Stomach (tissue), 4 donors: ENCODE results near the gene CCT6A.

Source experiments
- POLR2AphosphoS5 ChIP-seq, 3 donors: sonication (generic); formaldehyde crosslinking; IDR thresholded peaks; one replicate each; pipeline ENCODE4 v1.6.1; 2016; ENCODE audit warnings: antibody characterized with exemption in 3 of 3
- TF ChIP-seq, protein P1 (sequence below), 7 experiments: fragments of 450-650 bp in 4 of 7; fragments of 200-600 bp in 3 of 7; sonication (generic) in 3 of 7; IDR thresholded peaks; one replicate each; pipeline ENCODE4 v1.5.1; 2016 to 2019; ENCODE audit warnings: antibody characterized with exemption in 7 of 7, control low read depth in 2 of 7, mild to moderate bottlenecking in 1 of 7

GRCh38 chr7:56028942-56029630, 22.5 kb upstream of the CCT6A start:
- TF ChIP-seq, protein P1, sequence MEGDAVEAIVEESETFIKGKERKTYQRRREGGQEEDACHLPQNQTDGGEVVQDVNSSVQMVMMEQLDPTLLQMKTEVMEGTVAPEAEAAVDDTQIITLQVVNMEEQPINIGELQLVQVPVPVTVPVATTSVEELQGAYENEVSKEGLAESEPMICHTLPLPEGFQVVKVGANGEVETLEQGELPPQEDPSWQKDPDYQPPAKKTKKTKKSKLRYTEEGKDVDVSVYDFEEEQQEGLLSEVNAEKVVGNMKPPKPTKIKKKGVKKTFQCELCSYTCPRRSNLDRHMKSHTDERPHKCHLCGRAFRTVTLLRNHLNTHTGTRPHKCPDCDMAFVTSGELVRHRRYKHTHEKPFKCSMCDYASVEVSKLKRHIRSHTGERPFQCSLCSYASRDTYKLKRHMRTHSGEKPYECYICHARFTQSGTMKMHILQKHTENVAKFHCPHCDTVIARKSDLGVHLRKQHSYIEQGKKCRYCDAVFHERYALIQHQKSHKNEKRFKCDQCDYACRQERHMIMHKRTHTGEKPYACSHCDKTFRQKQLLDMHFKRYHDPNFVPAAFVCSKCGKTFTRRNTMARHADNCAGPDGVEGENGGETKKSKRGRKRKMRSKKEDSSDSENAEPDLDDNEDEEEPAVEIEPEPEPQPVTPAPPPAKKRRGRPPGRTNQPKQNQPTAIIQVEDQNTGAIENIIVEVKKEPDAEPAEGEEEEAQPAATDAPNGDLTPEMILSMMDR (IDR thresholded peaks at IDR 0.05), result no peak
- no peak for TF ChIP-seq POLR2AphosphoS5 (IDR thresholded peaks at IDR 0.05)
